Gastrocnemius medialis (tissue), 4 donors: ENCODE data around the gene ST8SIA1.

Experiments used
- CTCF ChIP-seq, 5 experiments: fragments of 450-650 bp in 3 of 5; fragments of 200-600 bp in 2 of 5; sonication (generic) in 2 of 5; IDR thresholded peaks in 4 of 5; conservative IDR thresholded peaks in 1 of 5; 1 replicate in 4 of 5; 2 replicates in 1 of 5; pipeline ENCODE4 v1.5.1; 2016 to 2019; ENCODE audit warnings: antibody characterized with exemption in 5 of 5, mild to moderate bottlenecking in 3 of 5, moderate library complexity in 3 of 5
- POLR2A ChIP-seq, 2 donors: fragments of 450-650 bp; IDR thresholded peaks; one replicate each; pipeline ENCODE4 v1.6.1; 2017; ENCODE audit warnings: antibody characterized with exemption in 2 of 2, mild to moderate bottlenecking in 2 of 2, moderate library complexity in 2 of 2

- TF ChIP-seq CTCF (IDR thresholded peaks at IDR 0.05 in 4 of 5, conservative IDR thresholded peaks at IDR 0.05 in 1 of 5) (no peak), POLR2A (IDR thresholded peaks at IDR 0.05) (no peak)
Observed at GRCh38 chr12:22163594-22163993, 170.9 kb downstream of the ST8SIA1 start.
